HG02588 (cell line): ENCODE measurements around the gene NAPA.
"Not testable (repeated sequence)": the region's sequence is repeated elsewhere in the genome, so short reads cannot be mapped to it uniquely, and the experiment has no call there.

Experiments
- ATAC-seq: cut with Tn5 transposase; IDR thresholded peaks from one replicate; pipeline ENCODE4 v1.9.1; 2021; ENCODE audit warnings: mild to moderate bottlenecking, moderate library complexity; ENCODE audit not compliant: unreplicated experiment

Gene NAPA

DNA sequence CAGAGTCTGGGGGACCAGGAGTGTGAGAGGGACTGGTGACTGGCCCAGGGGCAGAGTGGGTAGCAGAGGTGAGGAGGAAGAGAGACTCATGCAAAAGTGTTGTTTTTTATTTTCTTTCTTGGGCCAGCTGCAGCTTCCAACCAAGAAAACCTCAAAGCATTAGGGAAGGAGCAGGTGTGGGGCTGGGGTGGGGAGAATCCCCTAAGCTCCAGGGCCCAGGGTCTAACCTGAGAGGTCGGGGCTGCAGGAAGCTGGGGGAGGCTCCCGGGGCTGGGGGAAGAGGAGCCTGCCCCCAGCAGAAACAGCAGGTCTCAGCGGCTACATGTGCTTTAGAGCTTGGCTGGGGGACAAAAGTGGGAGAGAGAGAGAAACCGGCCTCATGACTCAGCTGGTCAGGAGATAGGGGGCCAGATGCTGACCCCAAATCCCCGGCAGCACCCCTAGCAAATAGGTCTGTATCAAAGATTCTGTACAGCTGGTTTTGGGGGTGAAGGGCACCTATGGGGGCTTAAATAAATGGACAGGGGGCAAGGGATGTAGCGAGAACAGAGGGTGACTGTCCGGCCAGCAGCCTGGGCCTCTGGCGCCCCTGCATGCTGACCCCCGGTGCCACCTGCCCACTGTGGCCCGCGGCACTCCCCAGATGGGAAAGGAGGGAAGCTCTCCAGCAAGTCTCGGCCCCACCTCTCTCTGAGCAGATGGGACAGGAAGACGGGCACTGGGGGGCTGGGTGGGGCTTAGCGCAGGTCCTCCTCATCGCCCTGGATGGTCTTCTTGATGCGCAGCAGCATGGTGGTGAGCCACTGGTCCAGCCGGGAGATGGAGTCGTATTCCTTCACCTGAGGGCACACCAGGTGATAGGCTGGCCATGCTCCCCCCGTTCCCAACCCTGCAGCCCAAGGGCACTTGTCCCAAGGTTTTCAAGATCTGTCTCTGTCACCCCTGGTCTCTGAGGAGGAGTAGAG is 27.0 kb downstream of the NAPA start:
- ATAC-seq, result no peak

GRCh38 chr19:47486900-47487299 is 28.0 kb downstream of the NAPA start:
- no peak for ATAC-seq

DNA sequence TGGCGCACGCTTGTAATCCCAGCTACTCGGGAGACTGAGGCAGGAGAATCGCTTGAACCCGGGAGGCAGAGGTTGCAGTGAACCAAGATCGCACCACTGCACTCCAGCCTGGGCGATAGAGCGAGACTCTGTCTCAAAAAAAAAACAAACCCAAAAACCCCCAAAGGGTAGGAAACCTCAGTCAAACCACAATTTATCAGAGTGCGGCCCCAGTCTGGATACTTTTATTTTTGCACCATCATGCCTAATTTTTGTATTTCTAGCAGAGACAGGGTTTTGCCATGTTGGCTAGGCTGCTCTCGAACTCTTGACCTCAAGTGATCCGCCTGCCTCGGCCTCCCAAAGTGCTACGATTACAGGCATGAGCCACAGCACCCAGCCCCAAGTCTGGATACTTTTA is 28.6 kb downstream of the NAPA start:
- not testable (repeated sequence) for ATAC-seq

GRCh38 chr19:47485210-47485609 is 29.7 kb downstream of the NAPA start:
- no peak for ATAC-seq

GRCh38 chr19:47483800-47484690 is 30.8 kb downstream of the NAPA start, which contains the start of gene KPTN:
Gene KPTN, minus strand, starts transcription at chr19:47484219. Its CDS starts 59 bp downstream, at chr19:47484160.
- no peak for ATAC-seq

- ATAC-seq, result no peak
These were observed 31.7 kb downstream of the NAPA start for GRCh38 chr19:47483200-47483599.

- ATAC-seq, result no peak
These were observed 33.3 kb downstream of the NAPA start for GRCh38 chr19:47481460-47482052.

- no peak for ATAC-seq
These were observed 34.2 kb downstream of the NAPA start for GRCh38 chr19:47480658-47481057.

DNA sequence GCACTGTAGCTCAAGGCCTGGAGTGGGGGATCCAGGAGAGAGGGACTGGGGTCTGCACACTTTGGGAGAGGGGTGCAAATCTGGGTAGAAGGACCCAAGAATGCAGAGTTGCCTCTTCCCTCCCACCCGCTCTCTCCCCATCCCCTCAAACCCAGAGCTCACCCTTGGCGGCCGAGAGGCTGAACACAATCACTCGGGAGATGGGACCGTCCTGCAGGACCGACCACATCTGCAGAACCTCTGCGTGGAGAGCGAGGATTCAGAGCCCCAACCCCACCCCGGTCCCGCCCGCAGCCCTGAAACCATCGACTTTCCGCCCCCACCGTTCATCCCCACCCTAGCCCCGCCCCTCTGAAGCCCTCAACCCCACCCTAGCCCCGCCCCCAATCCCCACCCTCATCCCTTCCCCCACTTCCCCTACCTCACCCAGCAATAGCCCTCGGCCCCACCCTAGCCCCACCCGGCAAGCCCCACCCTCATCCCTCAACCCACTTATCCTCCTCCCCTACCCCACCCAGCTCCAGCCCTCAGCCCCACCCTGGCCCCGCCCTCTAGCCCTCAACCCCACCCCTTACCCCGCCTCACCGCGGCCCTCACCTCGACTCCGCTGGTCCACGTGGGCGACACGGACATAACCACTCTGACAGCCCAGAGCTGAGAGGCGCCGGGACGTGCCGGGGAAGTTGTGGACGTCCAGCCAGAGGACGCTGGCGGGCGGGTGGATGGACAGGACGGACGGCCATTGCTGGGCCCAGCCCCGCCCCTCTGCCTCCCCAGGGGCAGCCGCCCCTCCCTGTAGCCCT is 35.0 kb downstream of the NAPA start:
- no peak for ATAC-seq

- no peak for ATAC-seq
These were observed 38.4 kb downstream of the NAPA start for GRCh38 chr19:47476438-47476972.

DNA sequence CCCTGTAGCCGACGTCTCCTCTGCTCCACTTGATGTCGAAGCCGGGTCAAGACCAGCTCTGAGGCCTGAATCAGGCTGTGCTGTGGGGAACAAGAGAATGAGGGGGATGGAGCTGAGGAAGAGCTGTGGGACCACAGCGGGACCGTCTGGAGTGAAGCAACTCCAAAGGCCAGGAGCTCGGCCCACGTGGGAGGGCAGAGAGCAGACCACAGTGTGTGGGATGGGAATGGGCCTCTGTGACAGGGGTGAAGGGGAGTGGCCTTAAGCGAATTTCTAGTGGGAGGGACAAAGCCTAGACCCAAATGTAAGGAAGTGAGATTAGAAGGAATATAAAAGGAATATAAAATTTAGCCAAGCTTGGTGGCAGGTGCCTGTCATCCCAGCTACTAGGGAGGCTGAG is 39.4 kb downstream of the NAPA start:
- ATAC-seq, result no peak

DNA sequence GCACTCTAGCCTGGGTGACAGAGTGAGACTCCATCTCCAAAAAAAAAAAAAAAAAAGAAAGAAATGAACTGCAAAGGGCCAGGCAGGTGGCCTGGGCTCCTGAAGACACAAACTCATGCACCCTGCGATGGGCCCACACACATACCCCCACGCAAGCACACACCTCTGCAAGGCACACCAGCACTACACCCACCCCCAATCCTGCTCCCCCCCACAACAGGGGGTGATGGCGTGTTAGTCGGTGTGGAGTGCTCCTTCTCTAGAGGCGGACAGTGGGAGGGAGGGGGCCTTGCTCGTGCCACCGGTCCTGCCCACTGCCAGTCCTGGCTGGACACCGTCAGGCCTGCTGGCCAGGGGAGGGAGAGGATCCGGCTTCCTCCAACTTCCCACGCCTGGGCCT is 41.5 kb downstream of the NAPA start:
- ATAC-seq, result no peak

DNA sequence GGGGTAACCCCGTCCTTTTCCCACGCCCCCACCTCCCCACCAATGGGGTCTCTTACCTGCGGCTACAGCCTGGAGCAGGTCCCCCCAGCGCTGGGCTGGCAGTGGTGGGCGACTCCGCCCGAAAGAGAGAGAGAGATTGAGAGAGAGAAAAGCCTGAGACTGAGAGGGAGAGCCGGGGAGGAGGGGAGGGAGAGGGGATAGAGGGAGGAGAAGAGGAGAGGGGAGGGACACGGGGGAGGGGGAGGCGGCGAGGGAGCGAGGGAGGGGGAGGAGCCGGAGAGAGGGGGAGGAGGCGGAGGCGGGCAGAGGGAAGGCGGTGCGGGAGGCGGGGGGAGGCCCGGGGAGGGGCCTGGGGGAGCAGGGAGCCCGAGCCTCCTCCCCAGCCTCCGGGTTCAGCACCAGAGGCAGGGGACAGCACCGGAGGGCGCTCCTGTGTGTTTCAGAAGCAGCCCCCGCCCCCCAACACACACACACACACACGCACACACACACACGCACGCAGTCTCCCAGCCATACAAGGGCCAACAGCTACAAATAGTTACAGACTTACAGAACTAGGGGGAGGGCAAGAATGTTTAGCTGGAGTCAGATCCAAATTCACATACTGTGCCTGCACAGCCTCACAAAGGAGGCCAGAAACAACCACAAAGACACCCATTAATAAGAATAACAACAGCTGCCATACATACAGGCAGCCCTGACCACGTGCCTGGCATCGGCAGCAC is 43.0 kb downstream of the NAPA start, which contains the start of gene SLC8A2:
SLC8A2 (minus strand) TSS at position 161 of the 725 bp plus-strand sequence. CDS start 5,490 bp downstream, outside the sequence.
- no peak for ATAC-seq

- no peak for ATAC-seq
These were observed 43.5 kb downstream of the NAPA start for GRCh38 chr19:47471381-47471732.

- ATAC-seq, result no peak
These were observed 44.2 kb downstream of the NAPA start for GRCh38 chr19:47470447-47471195.

DNA sequence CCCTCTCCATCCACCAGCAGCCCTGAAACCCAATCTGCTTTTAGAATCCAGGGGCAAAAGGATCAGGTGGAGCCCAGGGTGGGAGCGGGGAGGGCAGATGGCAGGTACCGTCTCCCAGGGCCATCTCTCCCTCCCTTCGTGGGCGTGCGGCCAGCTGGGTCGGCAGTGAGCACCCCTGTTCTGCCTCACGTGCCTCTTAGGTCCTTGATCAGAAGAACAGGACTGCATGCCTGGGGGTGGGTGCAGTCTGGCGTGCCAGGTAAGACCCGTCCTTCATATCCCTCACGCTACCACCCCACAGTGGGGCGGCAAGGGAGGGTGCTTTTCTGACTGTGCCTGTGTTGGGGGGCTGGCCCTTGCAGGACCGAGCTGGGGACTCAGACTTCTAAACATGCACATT is 45.1 kb downstream of the NAPA start:
- ATAC-seq, result no peak

GRCh38 chr19:47469363-47469700 is 45.5 kb downstream of the NAPA start:
- no peak for ATAC-seq

GRCh38 chr19:47467914-47468313 is 46.9 kb downstream of the NAPA start:
- no peak for ATAC-seq

DNA sequence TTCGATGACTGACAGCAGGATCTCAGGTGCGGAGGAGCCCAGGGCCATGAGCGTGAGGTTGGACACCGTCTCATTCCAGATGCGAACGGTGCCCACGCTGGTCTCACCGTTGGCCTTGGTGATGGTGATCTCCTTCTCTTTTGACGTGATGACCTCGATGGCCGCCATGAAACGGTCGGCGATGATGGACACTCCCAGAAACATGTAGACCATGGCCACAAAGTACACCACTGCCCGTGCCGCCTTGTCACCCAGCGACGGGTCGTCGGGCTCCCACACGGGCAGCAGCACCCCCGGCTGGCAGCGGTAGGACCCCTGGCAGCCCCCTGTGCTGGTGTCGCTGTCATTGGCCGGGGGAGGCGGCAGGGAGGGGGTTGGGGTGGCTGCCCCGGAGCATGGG is 48.9 kb downstream of the NAPA start:
- no peak for ATAC-seq
